MV-4-11 (cell line): Measurements from ENCODE around the gene SVBP.

Experiments
- DNase-seq: peaks from one replicate; lab custom pipeline; 2025; lab: John Stamatoyannopoulos, UW

SVBP gene

DNA sequence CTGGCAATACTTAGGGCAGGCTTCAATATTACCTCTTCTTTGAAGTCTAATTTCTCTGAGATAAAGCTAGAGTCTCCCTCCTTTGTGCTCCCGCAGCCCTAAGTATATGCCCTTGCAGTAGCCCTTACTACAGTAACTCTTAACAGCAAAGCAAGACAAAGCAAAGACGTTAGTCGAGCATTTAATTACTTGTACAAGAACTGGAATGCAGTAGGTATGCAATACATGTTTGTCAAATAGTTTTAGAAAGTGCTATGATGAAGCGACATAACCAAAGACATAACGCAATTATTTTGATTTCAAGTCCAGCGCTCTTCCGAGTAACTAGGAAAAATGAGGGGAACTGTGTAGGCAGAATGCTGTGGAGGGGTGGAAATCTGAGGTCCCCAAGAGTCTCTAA lies 51.9 kb downstream of the SVBP start:
- no peak for DNase-seq

DNA sequence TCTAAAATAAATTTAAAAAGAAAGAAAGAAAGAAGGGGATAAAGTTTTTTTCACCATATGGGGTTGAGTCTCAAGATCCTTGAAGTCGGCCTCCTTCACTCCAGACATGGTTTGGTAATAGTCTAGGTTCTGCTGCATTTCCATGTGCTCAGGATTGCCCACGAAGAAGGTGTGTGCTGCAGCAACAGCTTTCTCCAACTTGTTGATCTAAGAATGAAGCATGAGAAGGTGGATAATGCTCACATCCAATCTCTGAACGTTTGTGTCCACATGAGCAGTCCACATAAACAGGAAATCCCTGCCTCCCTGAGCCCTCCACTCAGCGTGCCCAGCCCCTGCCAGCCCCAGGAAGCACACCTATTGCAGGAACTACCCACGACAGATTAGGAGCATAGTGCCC lies 54.9 kb downstream of the SVBP start:
- no peak for DNase-seq

DNA sequence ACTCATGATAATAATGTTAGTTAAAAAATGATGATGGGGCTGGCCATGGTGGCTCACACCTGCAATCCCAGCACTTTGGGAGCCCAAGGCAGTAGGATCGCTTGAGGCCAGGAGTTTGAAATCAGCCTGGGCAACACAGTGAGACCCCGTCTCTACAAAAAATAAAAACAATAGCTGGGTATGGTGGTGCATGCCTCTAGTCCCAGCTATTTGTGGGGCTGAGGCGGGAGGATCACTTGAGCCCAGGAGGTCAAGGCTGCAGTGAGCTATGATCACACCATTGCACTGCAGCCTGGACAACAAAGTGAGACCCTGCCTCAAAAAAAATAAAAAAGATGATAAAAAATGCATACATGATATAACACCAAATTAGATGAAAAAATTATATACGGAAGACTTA lies 55.6 kb downstream of the SVBP start:
- no peak for DNase-seq

- DNase-seq: no peak
These were observed 58.1 kb downstream of the SVBP start for GRCh38 chr1:42759114-42759513.

DNA sequence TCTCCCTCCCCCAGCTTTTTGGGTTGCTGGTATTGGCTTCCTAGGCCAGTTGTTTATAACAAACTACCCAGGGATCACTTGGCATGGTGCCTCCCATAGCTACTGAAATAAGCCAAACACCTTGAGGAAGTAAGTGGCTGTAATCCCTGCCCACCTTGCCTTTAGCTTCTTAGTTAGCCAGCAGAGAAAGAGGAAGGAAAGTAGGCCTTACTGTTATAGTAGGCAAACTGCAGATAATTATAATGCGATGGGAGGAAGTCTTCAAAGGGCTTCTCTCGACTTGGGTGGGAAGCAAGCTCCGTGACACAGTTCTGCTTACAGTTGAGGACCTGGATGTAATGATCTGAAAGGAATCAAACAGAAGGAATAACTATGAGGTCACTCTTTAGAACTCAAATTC lies 58.6 kb downstream of the SVBP start:
- peak; percentile 12 for DNase-seq

- no peak for DNase-seq
These were observed 59.3 kb downstream of the SVBP start for GRCh38 chr1:42757892-42758275.
